Islet of Langerhans (tissue), 1 donor: Measurements from ENCODE around the gene PYGO1.
"Not testable (repeated sequence)": the region's sequence is repeated elsewhere in the genome, so short reads cannot be mapped to it uniquely, and the experiment has no call there.

Source experiments
- FAIRE-seq: peaks from one replicate; lab custom pipeline; 2011; peaks lifted over from hg19 to GRCh38; lab: Jason Lieb, UNC

The PYGO1 gene

GRCh38 chr15:55564347-55565145 is 23.6 kb downstream of the PYGO1 start:
- FAIRE-seq = no peak

- no peak for FAIRE-seq
Observed at GRCh38 chr15:55562601-55563000, 25.5 kb downstream of the PYGO1 start.

- no peak for FAIRE-seq
Observed at GRCh38 chr15:55555089-55555488, 33.1 kb downstream of the PYGO1 start.

- FAIRE-seq = no peak
Observed at GRCh38 chr15:55552926-55553325, 35.2 kb downstream of the PYGO1 start.

GRCh38 chr15:55552451-55552850 is 35.7 kb downstream of the PYGO1 start:
- no peak for FAIRE-seq

GRCh38 chr15:55549305-55549704 is 38.8 kb downstream of the PYGO1 start:
- no peak for FAIRE-seq

- no peak for FAIRE-seq
Observed at GRCh38 chr15:55546718-55547117, 41.4 kb downstream of the PYGO1 start.

- FAIRE-seq = no peak
Observed at GRCh38 chr15:55535436-55535835, 52.7 kb downstream of the PYGO1 start.

- FAIRE-seq = no peak
Observed at GRCh38 chr15:55532944-55533343, 55.2 kb downstream of the PYGO1 start.

- no peak for FAIRE-seq
Observed at GRCh38 chr15:55530861-55531313, 57.3 kb downstream of the PYGO1 start.

- no peak for FAIRE-seq
Observed at GRCh38 chr15:55528812-55529211, 59.3 kb downstream of the PYGO1 start.

- FAIRE-seq = no peak
Observed at GRCh38 chr15:55527150-55527549, 61.0 kb downstream of the PYGO1 start.

- no peak for FAIRE-seq
Observed at GRCh38 chr15:55526559-55527036, 61.5 kb downstream of the PYGO1 start.

- FAIRE-seq = no peak
Observed at GRCh38 chr15:55522742-55523450, 65.2 kb downstream of the PYGO1 start.

GRCh38 chr15:55518641-55519040 is 69.5 kb downstream of the PYGO1 start:
- FAIRE-seq = no peak

- FAIRE-seq = no peak
Observed at GRCh38 chr15:55518009-55518408, 70.1 kb downstream of the PYGO1 start.

GRCh38 chr15:55515991-55516776 is 72.0 kb downstream of the PYGO1 start:
- no peak for FAIRE-seq

- FAIRE-seq = no peak
Observed at GRCh38 chr15:55515491-55515890, 72.7 kb downstream of the PYGO1 start.

GRCh38 chr15:55514414-55514850 is 73.7 kb downstream of the PYGO1 start:
- FAIRE-seq = no peak

GRCh38 chr15:55513621-55514413 is 74.3 kb downstream of the PYGO1 start:
- not testable (repeated sequence) for FAIRE-seq

GRCh38 chr15:55513152-55513551 is 75.0 kb downstream of the PYGO1 start:
- no peak for FAIRE-seq

GRCh38 chr15:55507567-55507966 is 80.6 kb downstream of the PYGO1 start:
- no peak for FAIRE-seq
